ENCODE measurements around the gene KCNH1.

The KCNH1 gene

DNA sequence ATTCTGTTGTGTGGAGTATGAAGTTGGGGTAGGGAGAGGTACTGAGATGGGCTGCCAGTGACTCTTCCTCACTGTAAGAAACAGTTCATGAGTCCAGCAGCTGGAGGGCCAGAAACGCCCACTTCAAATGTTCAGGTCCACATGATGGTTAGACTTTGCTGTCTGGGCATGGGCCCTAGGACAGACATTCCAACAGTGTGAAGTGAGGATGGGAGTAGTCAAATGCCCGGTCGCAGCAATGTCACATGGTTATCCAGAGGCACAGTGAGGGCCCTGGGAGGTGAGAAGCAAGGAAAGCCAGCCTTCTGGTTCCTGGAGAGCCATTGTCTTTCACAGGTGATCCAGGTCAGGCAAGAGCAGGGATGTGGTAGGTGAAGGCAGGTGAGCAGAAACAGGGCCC lies 500.8 kb downstream of the KCNH1 start:
- Histone ChIP-seq H3K27me3 (ENCODE audit: low read depth, low read length) (no peaks in the 10 kb centered on the region), H2AFZ (ENCODE audit: low read depth, low read length) (no peak overlapping the region), H3K9ac (ENCODE audit: low read length) (no peak overlapping the region), H3K36me3 (replicated peaks; ENCODE audit: low read depth, low read length) (no peaks in the 10 kb centered on the region), H4K20me1 (ENCODE audit: insufficient read depth, low read length) (no peaks in the 10 kb centered on the region), H3K9me3 (ENCODE audit: insufficient read depth, low read length) (no peaks in the 10 kb centered on the region), H3K4me2 (ENCODE audit: low read length) (no peak overlapping the region), H3K79me2 (ENCODE audit: low read length) (no peaks in the 10 kb centered on the region), H3K4me1 (ENCODE audit: low read length) (no peaks in the 10 kb centered on the region), H3K27ac (ENCODE audit: low read length) (no peak overlapping the region), H3K4me3 (ENCODE audit: low read length) (no peak overlapping the region)
- TF ChIP-seq EZH2phosphoT487 (IDR thresholded peaks at IDR 0.05; ENCODE audit: low read depth) (no peak), CTCF (IDR thresholded peaks at IDR 0.05; ENCODE audit: low read depth, low read length) (no peak)

DNA sequence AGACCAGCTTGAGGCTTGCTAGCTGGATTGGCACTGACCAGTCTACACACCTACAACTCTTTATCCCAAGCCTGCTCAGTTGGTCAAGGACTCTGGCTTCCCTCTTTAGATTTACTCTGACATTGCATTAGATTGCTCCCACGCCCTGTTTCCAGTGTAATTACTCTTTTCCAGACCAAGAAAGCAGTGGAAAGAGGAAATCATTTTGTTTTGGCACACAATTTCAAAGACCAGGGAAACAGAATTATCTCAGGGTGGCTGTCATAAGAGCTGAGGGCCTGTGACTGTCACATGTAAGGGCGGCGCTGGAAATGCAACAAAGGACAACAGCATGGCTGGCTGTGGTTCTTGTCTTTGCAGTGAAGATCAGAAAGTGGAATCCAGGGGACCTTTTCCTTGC lies 502.5 kb downstream of the KCNH1 start:
- Histone ChIP-seq H3K4me3 (ENCODE audit: low read length) (no peak overlapping the region), H4K20me1 (ENCODE audit: insufficient read depth, low read length) (no peaks in the 10 kb centered on the region), H3K9ac (ENCODE audit: low read length) (no peak overlapping the region), H3K4me1 (ENCODE audit: low read length) (no peaks in the 10 kb centered on the region), H3K27ac (ENCODE audit: low read length) (no peak overlapping the region), H2AFZ (ENCODE audit: low read depth, low read length) (no peak overlapping the region), H3K79me2 (ENCODE audit: low read length) (no peaks in the 10 kb centered on the region), H3K9me3 (ENCODE audit: insufficient read depth, low read length) (no peaks in the 10 kb centered on the region), H3K4me2 (ENCODE audit: low read length) (no peak overlapping the region), H3K36me3 (replicated peaks; ENCODE audit: low read depth, low read length) (no peaks in the 10 kb centered on the region), H3K27me3 (ENCODE audit: low read depth, low read length) (0 out of 2 replicates have a peak, but pooled peaks cover 4% of the 10 kb centered on the region)
- TF ChIP-seq EZH2phosphoT487 (IDR thresholded peaks at IDR 0.05; ENCODE audit: low read depth) (no peak), CTCF (IDR thresholded peaks at IDR 0.05; ENCODE audit: low read depth, low read length) (no peak)

DNA sequence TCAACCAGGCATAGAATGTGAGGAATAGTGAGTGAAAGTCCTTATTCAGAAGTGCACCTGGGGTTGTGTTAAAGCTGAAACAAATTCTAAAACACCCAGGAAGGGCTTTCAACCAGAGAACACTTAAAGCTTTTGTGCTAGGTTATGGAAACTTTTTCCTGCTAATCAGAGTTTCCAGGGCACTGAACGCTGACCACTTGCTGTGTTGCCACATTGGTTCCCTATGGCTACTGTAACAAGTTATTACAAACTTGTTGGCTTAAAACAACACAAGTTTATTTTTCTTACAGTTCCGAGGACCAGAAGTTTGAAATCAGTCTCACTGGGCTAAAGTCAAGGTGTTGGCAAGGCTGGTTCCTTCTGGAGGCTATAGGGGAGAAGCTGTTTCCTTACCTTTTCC lies 504.7 kb downstream of the KCNH1 start:
- Histone ChIP-seq H3K27ac (ENCODE audit: low read length) (no peak overlapping the region), H3K36me3 (replicated peaks; ENCODE audit: low read depth, low read length) (no peaks in the 10 kb centered on the region), H3K4me1 (ENCODE audit: low read length) (peaks cover 11% of the 10 kb centered on the region), H3K9ac (ENCODE audit: low read length) (no peak overlapping the region), H3K4me2 (ENCODE audit: low read length) (no peak overlapping the region), H4K20me1 (ENCODE audit: insufficient read depth, low read length) (no peaks in the 10 kb centered on the region), H2AFZ (ENCODE audit: low read depth, low read length) (no peak overlapping the region), H3K27me3 (ENCODE audit: low read depth, low read length) (0 out of 2 replicates have a peak, but pooled peaks cover 4% of the 10 kb centered on the region), H3K9me3 (ENCODE audit: insufficient read depth, low read length) (no peaks in the 10 kb centered on the region), H3K4me3 (ENCODE audit: low read length) (no peak overlapping the region), H3K79me2 (ENCODE audit: low read length) (no peaks in the 10 kb centered on the region)
- TF ChIP-seq CTCF (IDR thresholded peaks at IDR 0.05; ENCODE audit: low read depth, low read length) = no peak
- TF ChIP-seq EZH2phosphoT487 (IDR thresholded peaks at IDR 0.05; ENCODE audit: low read depth) = no peak

DNA sequence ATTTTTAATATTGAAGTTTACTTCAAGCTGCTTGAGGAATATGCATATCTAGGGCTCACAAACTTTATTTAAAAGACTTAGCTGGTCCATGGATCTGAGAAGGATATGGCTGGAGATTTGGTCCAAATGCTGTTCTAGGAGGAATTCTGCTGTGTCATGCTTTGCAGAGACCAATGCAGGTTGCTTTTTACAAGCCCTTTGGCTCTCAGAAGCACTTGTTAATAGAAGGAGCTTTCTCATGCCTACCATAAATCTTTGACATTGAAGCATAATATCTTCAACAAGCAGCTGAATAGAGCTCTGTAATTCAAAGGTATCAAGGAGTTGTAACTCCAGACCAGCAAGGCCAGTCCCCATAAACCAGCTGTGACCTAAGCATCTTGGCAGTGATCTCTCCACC lies 506.2 kb downstream of the KCNH1 start:
- H3K79me2 ChIP-seq (ENCODE audit: low read length) = no peaks in the 10 kb centered on the region
- no peak overlapping the region for H3K9ac ChIP-seq (ENCODE audit: low read length)
- H3K27ac ChIP-seq (ENCODE audit: low read length) = no peak overlapping the region
- H3K4me3 ChIP-seq (ENCODE audit: low read length) = no peak overlapping the region
- H3K27me3 ChIP-seq (ENCODE audit: low read depth, low read length) = 0 out of 2 replicates have a peak, but pooled peaks cover 4% of the 10 kb centered on the region
- H3K4me1 ChIP-seq (ENCODE audit: low read length) = peaks cover 11% of the 10 kb centered on the region
- no peak overlapping the region for H2AFZ ChIP-seq (ENCODE audit: low read depth, low read length)
- no peak overlapping the region for H3K4me2 ChIP-seq (ENCODE audit: low read length)
- TF ChIP-seq CTCF (IDR thresholded peaks at IDR 0.05; ENCODE audit: low read depth, low read length) (no peak), EZH2phosphoT487 (IDR thresholded peaks at IDR 0.05; ENCODE audit: low read depth) (no peak)
- no peaks in the 10 kb centered on the region for H3K9me3 ChIP-seq (ENCODE audit: insufficient read depth, low read length)
- no peaks in the 10 kb centered on the region for H4K20me1 ChIP-seq (ENCODE audit: insufficient read depth, low read length)
- no peaks in the 10 kb centered on the region for H3K36me3 ChIP-seq (replicated peaks; ENCODE audit: low read depth, low read length)

Data from OCI-LY3 (cell line).